ENCODE measurements around the gene ACE. TPM values are rescaled to one million over a fixed set of nuclear protein-coding genes. Genes with fewer than 3 reads are reported as not detected.

ACE gene
- total RNA-seq, 1 experiment from 2014 or later: 5.4 TPM

GRCh38 chr17:63483655-63484575 is 7.1 kb downstream of the ACE start:
- Mint-ChIP-seq H3K9me3 (no peaks in the 10 kb centered on the region), H3K36me3 (ENCODE audit: insufficient read depth in 1 of 3, low read depth in 3 of 3) (no peaks in the 10 kb centered on the region), H3K4me1 (peaks cover 2 to 7% of the 10 kb centered on the region in 2 experiments; a peak in 2 of 4 replicates), H3K27ac (no peak overlapping the region), H3K27me3 (ENCODE audit: low read depth) (peaks cover 2% of the 10 kb centered on the region), H3K4me3 (no peak overlapping the region)
- no peak overlapping the region for H3K23ac ChIP-seq (ENCODE audit: insufficient read length, low read depth, low read length)
- H2AK5ac ChIP-seq (ENCODE audit: insufficient read length, low read length): no peak overlapping the region
- H3K4me1 ChIP-seq (ENCODE audit: insufficient read depth, low read length): no peaks in the 10 kb centered on the region
- H3K9me3 ChIP-seq (ENCODE audit: control insufficient read depth, low read depth, low read length): no peaks in the 10 kb centered on the region
- H3K27me3 ChIP-seq (ENCODE audit: insufficient read depth, low read length): no peaks in the 10 kb centered on the region
- DNase-seq: no peak
- H3K4ac ChIP-seq (ENCODE audit: low read depth, low read length): no peak overlapping the region
- no peak overlapping the region for H2BK20ac ChIP-seq (ENCODE audit: low read depth, low read length, poor library complexity, severe bottlenecking)
- H3K56ac ChIP-seq (ENCODE audit: insufficient read length, low read depth, low read length): no peak overlapping the region
- no peak overlapping the region for H4K91ac ChIP-seq (ENCODE audit: insufficient read length, low read depth, low read length)
- no peak overlapping the region for H2BK120ac ChIP-seq (ENCODE audit: low read depth, low read length, poor library complexity, severe bottlenecking)
- H3K14ac ChIP-seq (ENCODE audit: insufficient read depth, low read length): no peak overlapping the region
- no peak overlapping the region for H2BK12ac ChIP-seq (ENCODE audit: insufficient read length, low read depth, low read length)
- no peak overlapping the region for H3K27ac ChIP-seq (ENCODE audit: insufficient read length, low read depth, low read length)
- no peak for TF ChIP-seq CTCF (conservative IDR thresholded peaks at IDR 0.05)
- H3K79me1 ChIP-seq (ENCODE audit: insufficient read depth, low read depth, low read length, poor library complexity, severe bottlenecking): no peaks in the 10 kb centered on the region
- no peak overlapping the region for H3K9ac ChIP-seq (ENCODE audit: extremely low read depth, insufficient read length, low read length)
- H3K18ac ChIP-seq (ENCODE audit: insufficient read length, low read depth, low read length): no peak overlapping the region
- no peak overlapping the region for H4K8ac ChIP-seq (replicated peaks; ENCODE audit: insufficient read length, low read depth, low read length)
- H2BK5ac ChIP-seq (ENCODE audit: insufficient read length, low read length): no peak overlapping the region
- no peaks in the 10 kb centered on the region for H4K20me1 ChIP-seq (ENCODE audit: control insufficient read depth, insufficient read depth, insufficient read length)
- no peak overlapping the region for H3T11ph ChIP-seq (ENCODE audit: low read length)
- no peak overlapping the region for H3K4me2 ChIP-seq (ENCODE audit: insufficient read depth, insufficient read length, low read length)
- no peaks in the 10 kb centered on the region for H3K23me2 ChIP-seq (ENCODE audit: insufficient read length, low read depth, low read length, poor library complexity, severe bottlenecking)
- no CpG with 5 or more reads among the region's 16 CpGs for WGBS (ENCODE audit: extremely low coverage, insufficient read length, low lambda C conversion rate)
- no peak overlapping the region for H4K5ac ChIP-seq (ENCODE audit: insufficient read length, low read depth, low read length)
- H2BK15ac ChIP-seq (ENCODE audit: low read depth, low read length): no peak overlapping the region
- no peaks in the 10 kb centered on the region for H3K79me2 ChIP-seq (ENCODE audit: insufficient read depth, low read length)
- H2AFZ ChIP-seq (ENCODE audit: low read length): no peak overlapping the region

All from H9 (cell line).